ENCODE measurements around the gene ZNF385B.

Gene ZNF385B

GRCh38 chr2:179528576-179529069, 332.8 kb downstream of the ZNF385B start:
- H3K4me1 Mint-ChIP-seq (ENCODE audit: low read depth in 2 of 2) = no peaks in the 10 kb centered on the region
- H3K9me3 Mint-ChIP-seq = no peaks in the 10 kb centered on the region
- DNase-seq (no peak), ATAC-seq (replicated peaks) (no peak)
- no peak overlapping the region for H3K27ac Mint-ChIP-seq
- no peak overlapping the region for H3K4me3 Mint-ChIP-seq
- no peaks in the 10 kb centered on the region for H3K27me3 Mint-ChIP-seq
- H3K36me3 Mint-ChIP-seq (ENCODE audit: insufficient read depth) = no peaks in the 10 kb centered on the region

- Mint-ChIP-seq H3K27ac (no peak overlapping the region), H3K4me3 (no peak overlapping the region), H3K4me1 (ENCODE audit: low read depth in 2 of 2) (no peaks in the 10 kb centered on the region), H3K9me3 (no peaks in the 10 kb centered on the region), H3K27me3 (no peaks in the 10 kb centered on the region), H3K36me3 (ENCODE audit: insufficient read depth) (no peaks in the 10 kb centered on the region)
- no peak for ATAC-seq (replicated peaks)
- DNase-seq = no peak
Observed at GRCh38 chr2:179525340-179525739, 336.1 kb downstream of the ZNF385B start.

- no peaks in the 10 kb centered on the region for H3K9me3 Mint-ChIP-seq
- no peaks in the 10 kb centered on the region for H3K36me3 Mint-ChIP-seq (ENCODE audit: insufficient read depth)
- no peak for DNase-seq
- H3K27me3 Mint-ChIP-seq = no peaks in the 10 kb centered on the region
- no peak for ATAC-seq (replicated peaks)
- no peak overlapping the region for H3K4me3 Mint-ChIP-seq
- H3K27ac Mint-ChIP-seq = no peak overlapping the region
- no peaks in the 10 kb centered on the region for H3K4me1 Mint-ChIP-seq (ENCODE audit: low read depth in 2 of 2)
Observed at GRCh38 chr2:179524809-179525339, 336.5 kb downstream of the ZNF385B start.

- Mint-ChIP-seq H3K36me3 (ENCODE audit: insufficient read depth) (no peaks in the 10 kb centered on the region), H3K27me3 (no peaks in the 10 kb centered on the region), H3K4me1 (ENCODE audit: low read depth in 2 of 2) (no peaks in the 10 kb centered on the region), H3K9me3 (no peaks in the 10 kb centered on the region), H3K27ac (no peak overlapping the region), H3K4me3 (no peak overlapping the region)
- ATAC-seq (replicated peaks) = no peak
- no peak for DNase-seq
Observed at GRCh38 chr2:179521944-179522343, 339.5 kb downstream of the ZNF385B start.

GRCh38 chr2:179518830-179519229, 342.6 kb downstream of the ZNF385B start:
- no peak for ATAC-seq (replicated peaks)

GRCh38 chr2:179513181-179513580, 348.2 kb downstream of the ZNF385B start:
- H3K36me3 Mint-ChIP-seq (ENCODE audit: insufficient read depth) = no peaks in the 10 kb centered on the region
- DNase-seq (no peak), ATAC-seq (replicated peaks) (no peak)
- H3K4me1 Mint-ChIP-seq (ENCODE audit: low read depth in 2 of 2) = no peaks in the 10 kb centered on the region
- H3K9me3 Mint-ChIP-seq = peaks cover 0 to 3% of the 10 kb centered on the region in 2 donors
- H3K27ac Mint-ChIP-seq = no peak overlapping the region
- no peaks in the 10 kb centered on the region for H3K27me3 Mint-ChIP-seq
- no peak overlapping the region for H3K4me3 Mint-ChIP-seq

More at GRCh38 chr2:179518830-179519229, 342.6 kb downstream of the ZNF385B start:
- Mint-ChIP-seq H3K4me3 (no peak overlapping the region), H3K9me3 (no peaks in the 10 kb centered on the region), H3K27me3 (no peaks in the 10 kb centered on the region), H3K27ac (no peak overlapping the region), H3K4me1 (ENCODE audit: low read depth in 2 of 2) (no peaks in the 10 kb centered on the region), H3K36me3 (ENCODE audit: insufficient read depth) (no peaks in the 10 kb centered on the region)
- DNase-seq = no peak

GRCh38 chr2:179512281-179513035, 349.0 kb downstream of the ZNF385B start:
- Mint-ChIP-seq H3K4me3 (no peak overlapping the region), H3K4me1 (ENCODE audit: low read depth in 2 of 2) (no peaks in the 10 kb centered on the region), H3K27me3 (no peaks in the 10 kb centered on the region), H3K36me3 (ENCODE audit: insufficient read depth) (no peaks in the 10 kb centered on the region), H3K27ac (no peak overlapping the region), H3K9me3 (peaks cover 0 to 5% of the 10 kb centered on the region in 2 donors)
- no peak for ATAC-seq (replicated peaks)
- DNase-seq = no peak

- H3K27me3 Mint-ChIP-seq = no peaks in the 10 kb centered on the region
- no peak overlapping the region for H3K27ac Mint-ChIP-seq
- no peaks in the 10 kb centered on the region for H3K4me1 Mint-ChIP-seq (ENCODE audit: low read depth in 2 of 2)
- no peaks in the 10 kb centered on the region for H3K36me3 Mint-ChIP-seq (ENCODE audit: insufficient read depth)
- no peak overlapping the region for H3K4me3 Mint-ChIP-seq
- DNase-seq = no peak
- peaks cover 0 to 5% of the 10 kb centered on the region in 2 donors for H3K9me3 Mint-ChIP-seq
- ATAC-seq (replicated peaks) = no peak
Observed at GRCh38 chr2:179511105-179511789, 350.2 kb downstream of the ZNF385B start.

- DNase-seq (no peak), ATAC-seq (replicated peaks) (no peak)
- Mint-ChIP-seq H3K27me3 (no peaks in the 10 kb centered on the region), H3K4me3 (no peak overlapping the region), H3K9me3 (peaks cover 6 to 7% of the 10 kb centered on the region in 2 donors), H3K4me1 (ENCODE audit: low read depth in 2 of 2) (no peaks in the 10 kb centered on the region), H3K36me3 (ENCODE audit: insufficient read depth) (no peaks in the 10 kb centered on the region), H3K27ac (no peak overlapping the region)
Observed at GRCh38 chr2:179495315-179495714, 366.1 kb downstream of the ZNF385B start.

- Mint-ChIP-seq H3K27me3 (no peaks in the 10 kb centered on the region), H3K27ac (no peak overlapping the region), H3K4me3 (no peak overlapping the region), H3K9me3 (peaks cover 0 to 2% of the 10 kb centered on the region in 2 donors), H3K4me1 (ENCODE audit: low read depth in 2 of 2) (no peaks in the 10 kb centered on the region), H3K36me3 (ENCODE audit: insufficient read depth) (no peaks in the 10 kb centered on the region)
- no peak for ATAC-seq (replicated peaks)
- no peak for DNase-seq
Observed at GRCh38 chr2:179488563-179488962, 372.8 kb downstream of the ZNF385B start.

GRCh38 chr2:179487010-179487731, 374.2 kb downstream of the ZNF385B start:
- Mint-ChIP-seq H3K4me1 (ENCODE audit: low read depth in 2 of 2) (no peaks in the 10 kb centered on the region), H3K27ac (no peak overlapping the region), H3K27me3 (no peaks in the 10 kb centered on the region), H3K4me3 (no peak overlapping the region), H3K9me3 (peaks cover 0 to 2% of the 10 kb centered on the region in 2 donors), H3K36me3 (ENCODE audit: insufficient read depth) (no peaks in the 10 kb centered on the region)
- no peak for ATAC-seq (replicated peaks)
- no peak for DNase-seq

GRCh38 chr2:179483131-179483530, 378.3 kb downstream of the ZNF385B start:
- no peaks in the 10 kb centered on the region for H3K27me3 Mint-ChIP-seq
- no peak overlapping the region for H3K27ac Mint-ChIP-seq
- peaks cover 0 to 2% of the 10 kb centered on the region in 2 donors for H3K9me3 Mint-ChIP-seq
- ATAC-seq (replicated peaks) (no peak), DNase-seq (no peak)
- no peak overlapping the region for H3K4me3 Mint-ChIP-seq
- no peaks in the 10 kb centered on the region for H3K4me1 Mint-ChIP-seq (ENCODE audit: low read depth in 2 of 2)
- H3K36me3 Mint-ChIP-seq (ENCODE audit: insufficient read depth) = no peaks in the 10 kb centered on the region

GRCh38 chr2:179479947-179480346, 381.5 kb downstream of the ZNF385B start:
- Mint-ChIP-seq H3K9me3 (peaks cover 0 to 2% of the 10 kb centered on the region in 2 donors), H3K27ac (no peak overlapping the region), H3K4me3 (no peak overlapping the region), H3K4me1 (ENCODE audit: low read depth in 2 of 2) (no peaks in the 10 kb centered on the region), H3K36me3 (ENCODE audit: insufficient read depth) (no peaks in the 10 kb centered on the region), H3K27me3 (no peaks in the 10 kb centered on the region)
- DNase-seq = no peak
- ATAC-seq (replicated peaks) = no peak
